Mononuclear cell (primary cell): Measurements from ENCODE around the gene PTMA. TPM values are rescaled to one million over a fixed set of nuclear protein-coding genes. Genes with fewer than 3 reads are reported as not detected.
"Not testable (repeated sequence)": the region's sequence is repeated elsewhere in the genome, so short reads cannot be mapped to it uniquely, and the experiment has no call there.

Experiments used
- H3K27me3 ChIP-seq: 2 replicates; pipeline ENCODE4 v1.6.0; 2011; ENCODE audit warnings: low read length, control low read depth; ENCODE audit not compliant: insufficient read depth
- H3K4me1 ChIP-seq: 2 replicates; pipeline ENCODE4 v1.5.1; 2011; ENCODE audit warnings: mild to moderate bottlenecking, low read length, control low read depth; ENCODE audit not compliant: insufficient read depth
- H3K4me3 ChIP-seq: 2 replicates; pipeline ENCODE4 v1.5.1; 2011; ENCODE audit warnings: mild to moderate bottlenecking, low read length, moderate library complexity
- H3K9me3 ChIP-seq: 2 replicates; pipeline ENCODE4 v1.5.1; 2011; ENCODE audit warnings: low read depth, mild to moderate bottlenecking, control low read depth, low read length
- total RNA-seq: library from RNA; depleted of rRNA; stranded (reverse); fragments of >200 nt; gene quantifications from one replicate; pipeline ENCODE4 v1.2.3, GENCODE V29; 2012

The PTMA gene
- total RNA-seq, 1 donor, result 1,408 TPM

DNA sequence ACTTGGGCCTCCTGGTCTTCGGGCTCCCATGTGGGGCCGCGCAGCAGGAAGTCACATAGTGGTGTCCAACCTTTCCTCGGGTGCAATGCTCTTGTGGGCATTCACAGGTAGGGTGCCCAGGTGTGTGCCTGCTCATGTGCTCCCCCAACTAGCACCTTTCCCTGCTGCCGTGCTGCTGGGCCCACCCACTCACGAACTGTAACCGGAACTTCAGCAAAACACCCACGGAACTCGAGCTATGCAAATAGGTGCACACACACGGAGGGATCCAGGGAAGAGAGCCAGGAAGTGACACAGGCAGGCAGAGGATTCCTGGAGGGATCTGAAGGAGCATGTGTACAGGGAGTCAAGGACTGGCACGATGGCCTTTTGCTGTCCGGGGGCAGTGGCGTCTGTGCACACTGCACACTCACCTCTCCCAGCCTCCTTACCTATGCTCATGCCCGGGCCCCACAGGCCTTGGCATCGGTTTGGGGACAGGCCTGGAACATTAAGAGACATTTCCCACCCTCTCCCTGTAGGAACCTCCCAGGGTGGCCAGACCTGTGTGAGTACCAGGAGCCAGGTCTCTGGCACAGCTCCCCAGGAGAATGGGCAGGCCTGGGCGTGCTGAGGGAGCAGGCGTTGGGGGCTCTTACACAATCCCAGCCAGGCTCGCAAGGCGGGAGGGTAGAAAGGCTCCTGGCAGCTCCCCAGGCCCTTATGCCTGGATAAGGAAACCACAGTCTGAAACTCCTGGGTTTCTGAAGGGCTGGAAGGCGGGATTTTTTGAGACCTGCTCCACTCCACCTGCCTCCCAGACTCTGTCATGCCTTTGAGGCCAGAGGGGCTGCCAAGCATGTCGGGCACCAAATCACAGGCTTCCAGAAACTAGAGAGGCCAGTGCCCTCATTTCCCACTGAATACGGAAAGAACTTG is 6.6 kb upstream of the PTMA start:
- Histone ChIP-seq H3K4me1 (peaks cover 13% of the 10 kb centered on the region), H3K27me3 (no peaks in the 10 kb centered on the region), H3K4me3 (no peak overlapping the region), H3K9me3 (no peaks in the 10 kb centered on the region)

DNA sequence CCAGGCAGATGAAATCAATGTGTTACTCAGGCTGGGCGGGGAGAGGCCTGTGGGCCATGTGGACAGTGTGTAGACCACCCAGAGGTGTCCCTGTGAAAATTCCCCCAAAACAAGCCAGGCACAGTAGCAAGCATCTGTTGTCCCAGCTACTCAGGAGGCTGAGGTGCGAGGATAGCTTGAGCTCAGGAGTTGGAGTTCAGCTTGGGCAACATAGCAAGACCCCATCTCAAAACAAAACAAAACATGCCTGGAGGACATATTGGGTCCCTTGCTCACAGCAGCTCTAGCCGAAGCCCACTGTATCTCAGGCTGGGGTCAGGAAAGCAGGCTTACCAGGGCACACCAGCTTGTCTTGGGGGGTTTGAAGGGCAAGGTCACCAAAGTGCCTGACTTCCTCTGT is 4.3 kb upstream of the PTMA start:
- Histone ChIP-seq H3K9me3 (no peaks in the 10 kb centered on the region), H3K27me3 (no peaks in the 10 kb centered on the region), H3K4me3 (no peak overlapping the region), H3K4me1 (peaks cover 18% of the 10 kb centered on the region)

DNA sequence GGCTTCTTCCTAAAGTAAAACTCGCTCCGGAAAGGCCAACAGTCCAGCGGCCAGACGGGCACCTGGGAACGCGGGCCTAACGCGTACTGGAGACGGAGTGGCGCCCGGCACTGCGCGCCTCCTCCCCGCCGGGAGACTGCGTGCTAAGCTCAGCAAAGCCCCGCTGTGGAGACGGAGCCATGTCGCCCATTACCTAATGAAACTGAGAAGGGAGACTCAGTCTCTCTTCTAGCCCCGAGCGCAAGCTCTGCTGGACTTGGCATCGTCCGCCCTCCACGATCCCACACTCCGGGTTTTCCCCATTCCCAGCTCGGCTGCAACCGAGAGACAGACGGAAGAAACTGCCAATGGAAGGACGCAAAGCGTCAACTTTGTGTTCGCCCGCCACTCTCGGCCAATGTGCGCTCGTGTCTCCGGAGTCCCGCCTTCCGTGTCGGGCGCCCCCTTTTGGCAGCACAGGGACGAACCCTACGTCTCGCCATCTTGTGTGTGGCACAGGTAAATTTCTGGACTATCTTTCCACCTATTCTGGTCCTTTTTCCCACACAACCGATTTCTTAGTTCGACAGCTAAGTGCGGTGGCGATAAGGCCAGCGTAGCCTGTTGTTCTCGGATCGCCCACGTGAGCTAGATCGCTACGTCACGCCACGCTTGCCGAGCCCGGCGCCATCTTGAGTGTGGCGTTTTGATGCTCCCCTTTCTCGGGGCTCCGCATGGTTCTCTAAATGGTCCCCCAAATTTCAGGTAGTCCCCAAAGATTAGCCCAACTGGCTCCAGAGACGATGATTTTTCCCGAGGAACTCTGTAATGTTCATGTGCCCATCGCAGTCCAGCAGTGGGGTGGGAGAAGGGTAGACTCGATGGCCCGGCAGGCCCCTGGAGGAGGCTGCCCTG is 1.3 kb upstream of the PTMA start:
- Histone ChIP-seq H3K4me1 (peaks cover 39% of the 10 kb centered on the region), H3K27me3 (no peaks in the 10 kb centered on the region), H3K4me3 (peak overlapping the region; percentile 81), H3K9me3 (no peaks in the 10 kb centered on the region)

DNA sequence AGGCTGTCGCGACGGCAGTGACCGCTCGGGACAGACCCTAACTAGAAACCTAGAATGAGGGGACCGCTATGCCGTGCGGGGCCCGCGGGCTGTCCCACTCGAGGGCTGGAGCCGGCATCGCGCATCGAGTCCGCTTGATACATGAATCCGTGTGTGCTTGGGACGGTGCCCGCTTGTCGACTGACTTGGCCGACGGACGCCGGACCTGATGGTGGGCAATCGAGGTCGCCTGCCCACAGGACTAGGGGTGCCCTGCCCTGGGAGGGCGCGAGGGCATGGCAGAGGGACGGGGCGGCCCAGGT is 749 bp upstream of the PTMA start:
- peaks cover 45% of the 10 kb centered on the region for H3K4me1 ChIP-seq
- H3K4me3 ChIP-seq, result peak overlapping the region; percentile 81
- H3K27me3 ChIP-seq, result no peaks in the 10 kb centered on the region
- H3K9me3 ChIP-seq, result no peaks in the 10 kb centered on the region

DNA sequence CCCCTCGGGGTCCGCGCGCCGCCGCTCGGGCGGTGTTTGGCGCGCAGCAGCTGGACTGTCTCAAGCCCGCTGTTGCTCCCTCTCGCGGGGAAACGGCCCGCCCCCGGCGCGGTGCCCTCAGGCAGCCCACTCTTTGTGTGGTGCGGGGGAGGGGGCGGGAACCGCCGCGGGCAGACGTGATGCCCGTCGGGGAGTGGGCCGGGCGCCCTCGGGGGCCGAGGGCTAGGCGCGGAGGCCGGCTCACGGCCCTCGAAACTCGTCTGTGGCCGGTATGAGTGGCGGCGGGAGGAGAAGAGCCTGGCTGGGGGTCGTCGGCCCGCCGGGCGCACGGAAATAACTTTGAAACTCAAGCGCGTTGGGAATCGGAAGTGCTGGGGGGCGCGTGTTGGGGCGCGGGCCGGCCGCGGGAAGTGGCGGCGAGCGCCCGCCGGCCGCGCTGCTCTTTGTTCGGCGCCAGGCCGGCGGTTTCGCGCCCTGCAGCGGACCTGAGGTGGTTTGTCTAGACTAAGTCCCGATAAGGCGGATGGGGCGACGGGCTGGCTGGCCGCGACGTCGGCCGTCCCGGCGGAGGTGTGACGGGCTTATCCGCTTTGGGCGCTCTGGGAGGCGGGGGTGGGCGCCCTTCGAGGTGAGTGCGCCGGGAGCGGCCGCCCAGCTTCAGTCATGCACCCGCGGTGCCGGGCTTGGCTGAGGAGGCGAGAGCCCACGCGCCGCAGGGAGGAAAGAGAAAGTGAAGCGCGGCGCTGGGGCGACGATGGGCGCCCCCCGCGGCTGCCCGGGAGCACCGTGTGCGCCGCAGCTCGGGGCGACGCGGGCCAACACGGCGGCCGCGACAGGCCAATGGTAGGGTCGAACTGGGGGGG is 679 bp downstream of the PTMA start:
- Histone ChIP-seq H3K27me3 (no peaks in the 10 kb centered on the region), H3K9me3 (no peaks in the 10 kb centered on the region), H3K4me1 (peaks cover 55% of the 10 kb centered on the region), H3K4me3 (peak overlapping the region; percentile 99)

DNA sequence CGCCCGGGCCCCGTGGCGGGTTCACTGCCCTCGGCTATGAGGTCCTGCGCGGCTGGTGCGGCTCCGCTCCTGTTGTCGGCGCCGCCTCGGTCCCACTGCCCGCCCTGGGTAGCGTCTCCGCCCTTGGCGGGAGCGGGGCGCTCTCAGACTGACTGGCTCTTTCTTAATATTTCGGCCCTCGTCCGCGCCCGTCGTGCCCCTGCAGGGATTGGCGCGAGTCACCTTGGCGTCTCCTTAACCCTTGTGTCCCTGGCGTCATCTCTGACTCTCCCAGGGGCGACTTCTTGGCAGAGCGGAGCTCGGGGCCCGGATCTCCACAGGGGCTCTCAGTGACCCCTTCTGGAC is 1.3 kb downstream of the PTMA start:
- Histone ChIP-seq H3K9me3 (no peaks in the 10 kb centered on the region), H3K4me3 (peak overlapping the region; percentile 99), H3K27me3 (no peaks in the 10 kb centered on the region), H3K4me1 (peaks cover 61% of the 10 kb centered on the region)

DNA sequence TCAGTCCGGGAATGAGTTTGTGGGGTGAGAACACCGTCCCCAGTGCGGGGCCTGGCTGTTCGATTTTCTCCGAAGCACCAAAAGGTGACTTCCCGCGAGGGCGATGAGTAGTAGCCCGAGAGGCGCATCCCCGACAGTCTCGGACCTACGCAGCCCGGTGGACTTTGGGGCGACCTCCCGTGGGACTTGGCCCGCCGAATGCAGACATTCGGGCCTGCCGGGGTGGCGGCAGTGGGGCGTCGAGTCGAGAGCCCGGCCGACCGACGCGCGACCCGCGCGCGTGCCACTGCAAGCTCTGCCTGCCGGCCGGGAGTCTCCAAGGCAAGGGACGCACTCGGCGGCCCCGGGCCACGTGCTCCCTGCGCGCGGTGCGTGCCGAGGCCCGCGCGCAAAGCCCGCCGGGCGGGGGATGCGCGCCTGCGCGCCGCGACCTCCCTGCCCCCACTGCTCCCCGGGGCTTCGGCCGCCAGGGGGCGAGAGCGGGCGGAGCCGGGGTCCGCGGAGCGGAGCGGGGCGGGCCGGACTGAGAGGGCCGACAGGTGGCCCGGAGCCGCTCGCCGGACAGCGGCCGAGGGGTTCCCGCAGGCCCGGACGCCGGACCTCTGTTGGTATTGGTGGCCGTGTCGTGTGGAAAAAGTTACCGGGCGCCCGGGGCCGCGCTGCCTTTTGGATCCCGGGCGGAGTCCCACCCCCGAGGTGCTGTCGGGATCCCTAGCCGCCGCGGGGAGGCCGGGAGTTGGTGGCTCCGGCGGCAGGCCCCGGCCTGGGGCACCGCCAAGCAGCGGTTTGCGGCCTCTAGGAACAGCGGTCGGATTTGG is 1.9 kb downstream of the PTMA start:
- Histone ChIP-seq H3K4me1 (peaks cover 63% of the 10 kb centered on the region), H3K9me3 (no peaks in the 10 kb centered on the region), H3K27me3 (no peaks in the 10 kb centered on the region), H3K4me3 (peak overlapping the region; percentile 99)

DNA sequence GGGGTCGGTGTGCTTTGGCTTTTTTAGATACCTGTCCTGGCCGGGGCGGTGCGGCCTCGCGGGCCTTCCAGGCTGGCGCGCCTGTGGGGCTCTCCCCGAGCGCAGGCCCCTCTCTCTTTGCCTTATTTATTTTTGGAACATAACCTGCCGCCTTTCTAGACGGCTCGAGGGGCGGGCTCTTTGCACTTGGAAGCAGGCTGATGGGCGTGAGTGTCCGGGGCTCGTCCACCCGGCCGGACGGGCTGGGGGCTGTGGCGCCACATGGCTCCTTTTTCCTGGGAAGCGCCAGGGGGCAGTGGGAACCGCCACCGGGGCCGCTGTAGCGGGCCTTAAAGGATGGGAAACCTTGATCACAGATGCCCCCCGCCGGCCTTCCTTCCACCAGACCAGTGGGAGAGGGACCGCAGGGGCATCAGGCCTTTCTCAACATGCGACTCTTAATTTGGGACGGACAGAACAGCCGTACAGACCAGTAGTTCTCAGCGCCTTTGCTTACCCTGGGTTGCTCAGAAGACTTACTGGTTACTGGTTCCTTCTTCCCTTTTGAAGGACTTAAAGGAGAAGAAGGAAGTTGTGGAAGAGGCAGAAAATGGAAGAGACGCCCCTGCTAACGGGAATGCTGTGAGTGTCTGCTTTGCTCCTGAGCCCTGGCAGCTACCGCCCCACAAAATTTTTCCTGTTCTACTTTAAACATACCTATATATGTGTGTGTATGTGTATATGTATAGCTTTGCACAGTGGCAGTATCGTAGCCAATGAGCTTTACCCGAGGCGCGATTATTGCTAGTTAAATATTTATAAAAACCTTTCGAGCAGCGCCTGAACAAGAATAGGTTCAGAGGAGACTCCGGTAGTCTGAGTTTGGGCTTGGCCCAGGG is 2.7 kb downstream of the PTMA start:
- Histone ChIP-seq H3K27me3 (no peaks in the 10 kb centered on the region), H3K4me3 (peak overlapping the region; percentile 99), H3K4me1 (peaks cover 58% of the 10 kb centered on the region), H3K9me3 (no peaks in the 10 kb centered on the region)

DNA sequence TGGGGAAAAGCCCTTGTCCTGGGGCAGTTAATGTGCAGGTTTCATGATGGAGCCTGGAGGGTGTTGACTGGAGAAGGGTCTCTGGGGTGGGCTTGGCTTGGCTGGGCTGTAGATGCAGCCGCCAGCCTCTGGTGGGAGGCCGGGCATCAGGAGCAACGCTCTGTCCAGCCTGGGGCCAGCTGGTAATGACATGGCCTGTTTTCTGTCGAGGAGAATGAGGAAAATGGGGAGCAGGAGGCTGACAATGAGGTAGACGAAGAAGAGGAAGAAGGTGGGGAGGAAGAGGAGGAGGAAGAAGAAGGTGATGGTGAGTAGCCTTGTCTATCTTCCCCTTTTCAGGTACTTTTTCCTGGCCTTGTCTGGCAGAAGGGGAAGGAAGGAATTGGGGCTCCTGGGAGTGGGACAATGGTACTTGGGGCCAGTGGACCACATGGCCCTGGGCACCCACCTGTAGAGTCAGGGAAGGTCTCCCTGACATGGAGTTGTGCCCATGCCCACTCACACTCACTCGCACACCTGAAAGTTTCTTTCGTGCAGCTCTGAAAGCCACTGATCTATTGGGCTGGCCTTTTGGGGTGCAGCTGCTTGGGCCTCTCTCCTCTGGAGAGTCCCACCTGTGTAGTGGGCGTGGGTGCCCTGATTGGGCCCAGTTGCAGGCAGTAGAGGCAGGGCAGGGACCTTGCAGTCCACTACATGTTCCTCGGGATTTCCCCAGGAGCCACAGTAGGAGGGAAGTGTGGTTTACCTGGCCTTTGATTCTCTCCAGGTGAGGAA is 3.5 kb downstream of the PTMA start:
- H3K27me3 ChIP-seq, result no peaks in the 10 kb centered on the region
- H3K9me3 ChIP-seq, result no peaks in the 10 kb centered on the region
- peaks cover 55% of the 10 kb centered on the region for H3K4me1 ChIP-seq
- H3K4me3 ChIP-seq, result peak overlapping the region; percentile 99

DNA sequence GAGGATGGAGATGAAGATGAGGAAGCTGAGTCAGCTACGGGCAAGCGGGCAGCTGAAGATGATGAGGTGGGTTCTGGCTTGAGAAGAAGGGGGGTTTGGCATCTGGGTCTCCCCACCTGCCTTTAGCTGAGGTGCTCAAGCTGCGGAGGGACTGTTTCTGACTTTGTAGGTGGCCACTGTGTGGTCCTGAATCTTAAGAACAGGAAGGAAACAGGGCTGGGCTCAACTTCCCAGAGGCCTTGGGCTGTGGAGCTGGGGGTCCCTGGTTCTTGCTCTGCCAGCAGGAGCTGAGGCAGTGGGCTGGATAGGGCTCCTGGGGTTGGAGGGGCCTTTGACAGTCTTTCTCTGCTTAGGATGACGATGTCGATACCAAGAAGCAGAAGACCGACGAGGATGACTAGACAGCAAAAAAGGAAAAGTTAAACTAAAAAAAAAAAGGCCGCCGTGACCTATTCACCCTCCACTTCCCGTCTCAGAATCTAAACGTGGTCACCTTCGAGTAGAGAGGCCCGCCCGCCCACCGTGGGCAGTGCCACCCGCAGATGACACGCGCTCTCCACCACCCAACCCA is 4.2 kb downstream of the PTMA start:
- not testable (repeated sequence) for H3K4me3 ChIP-seq, H3K9me3 ChIP-seq, H3K27me3 ChIP-seq
- H3K4me1 ChIP-seq, result peaks cover 54% of the 10 kb centered on the region

DNA sequence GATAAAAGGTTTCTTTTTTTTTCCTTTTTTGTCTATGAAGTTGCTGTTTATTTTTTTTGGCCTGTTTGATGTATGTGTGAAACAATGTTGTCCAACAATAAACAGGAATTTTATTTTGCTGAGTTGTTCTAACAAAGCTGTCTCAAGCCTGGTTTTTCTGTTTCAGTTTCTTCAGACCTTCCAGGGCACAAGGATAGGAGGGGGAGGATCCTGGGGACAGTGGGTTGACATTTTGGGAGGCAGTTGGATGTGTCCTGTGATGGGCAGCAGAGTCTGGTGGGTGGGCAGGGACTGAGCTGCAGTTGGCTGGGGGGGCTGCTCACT is 5.0 kb downstream of the PTMA start:
- H3K4me1 ChIP-seq, result peaks cover 60% of the 10 kb centered on the region
- H3K4me3 ChIP-seq, H3K27me3 ChIP-seq, H3K9me3 ChIP-seq: not testable (repeated sequence)

DNA sequence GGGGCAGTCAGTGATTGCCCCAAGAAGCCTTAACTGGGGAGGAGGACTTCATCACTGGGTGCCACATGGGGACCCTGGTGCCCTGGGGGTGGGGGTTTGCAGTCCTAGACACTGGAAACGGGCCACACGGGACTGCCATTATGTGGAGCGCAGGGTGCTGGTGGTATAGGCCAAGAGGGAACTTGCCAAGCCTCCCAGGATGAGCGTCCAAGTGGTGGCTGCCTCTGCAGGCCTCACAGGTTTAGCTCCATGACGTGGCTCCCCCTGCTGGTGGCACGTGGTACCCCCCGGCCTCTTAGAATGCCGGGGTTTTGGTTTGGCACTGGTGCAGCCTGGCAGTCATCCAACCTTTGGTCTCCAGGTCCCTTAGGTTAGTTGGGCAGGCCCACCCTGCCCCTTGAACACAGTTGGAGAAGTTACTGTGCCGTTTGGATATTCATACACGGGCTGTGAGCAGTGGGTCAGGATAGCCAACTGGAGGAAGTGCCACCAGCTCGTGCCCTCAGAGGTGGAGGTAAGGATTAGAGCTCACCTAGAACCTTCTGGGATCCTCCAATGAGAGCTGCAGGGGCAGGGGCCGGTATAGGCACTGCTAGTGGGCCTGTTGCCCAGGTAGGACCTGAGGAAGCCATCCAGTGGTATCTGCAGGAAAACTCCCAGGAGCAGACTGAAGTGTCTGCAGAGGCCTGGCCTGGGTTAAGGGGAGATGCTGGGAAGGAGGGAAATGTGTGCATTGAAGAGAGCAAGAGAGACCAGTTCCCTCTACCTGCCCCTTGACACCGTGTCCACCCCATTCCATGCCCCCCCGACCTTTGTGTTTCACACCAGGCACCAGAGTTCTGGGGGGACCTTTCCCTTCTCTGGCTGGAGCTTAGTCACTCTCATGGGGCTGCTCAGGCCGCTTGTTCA is 5.7 kb downstream of the PTMA start:
- Histone ChIP-seq H3K9me3 (no peaks in the 10 kb centered on the region), H3K4me1 (peaks cover 60% of the 10 kb centered on the region), H3K27me3 (no peaks in the 10 kb centered on the region), H3K4me3 (no peak overlapping the region)
